Non-pigmented ciliary epithelial cell (primary cell): ENCODE results near the gene NOXRED1.

Experiments
- DNase-seq: peaks from one replicate; pipeline ENCODE4 v3.0.0-alpha.2; 2010; ENCODE audit warnings: low read depth

Gene NOXRED1

GRCh38 chr14:77407158-77407557, 16.2 kb downstream of the NOXRED1 start:
- no peak for DNase-seq

DNA sequence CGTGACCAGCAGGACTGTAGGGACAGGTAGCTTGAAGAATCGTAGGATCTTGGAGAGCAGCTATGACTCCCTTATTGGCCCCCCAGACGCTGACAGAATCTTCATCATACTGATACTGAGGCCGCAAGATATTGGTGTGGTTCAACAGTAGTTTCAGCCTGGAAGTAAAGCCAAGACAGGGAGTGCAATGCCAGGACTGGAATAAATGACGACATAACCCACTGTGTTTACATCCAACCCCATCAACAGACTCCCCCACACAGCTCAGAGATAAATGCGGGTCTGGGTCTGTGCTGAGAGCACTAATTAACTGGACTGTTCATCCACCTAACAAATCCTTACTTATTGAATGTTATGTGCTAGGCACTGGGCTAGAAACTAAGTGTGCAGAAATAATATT, 16.6 kb downstream of the NOXRED1 start:
- no peak for DNase-seq

DNA sequence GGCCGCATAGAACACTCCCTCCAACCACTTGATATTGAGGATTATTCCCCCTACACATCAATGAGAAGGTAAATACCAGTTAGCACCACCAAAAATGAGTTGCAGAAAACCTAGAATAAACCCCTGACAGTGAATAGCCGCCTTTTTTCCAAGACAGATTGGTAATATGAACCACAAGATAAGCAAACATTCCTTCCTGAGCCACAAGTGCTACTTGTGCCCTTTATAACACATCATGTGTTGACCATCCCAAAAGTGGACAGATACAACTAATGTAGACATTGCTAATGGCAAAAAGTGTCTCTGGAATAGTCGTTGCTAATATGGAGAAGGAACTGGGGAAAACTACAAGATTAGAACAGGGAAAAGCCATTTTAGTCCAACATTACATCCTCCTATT, 17.2 kb downstream of the NOXRED1 start:
- DNase-seq: no peak

DNA sequence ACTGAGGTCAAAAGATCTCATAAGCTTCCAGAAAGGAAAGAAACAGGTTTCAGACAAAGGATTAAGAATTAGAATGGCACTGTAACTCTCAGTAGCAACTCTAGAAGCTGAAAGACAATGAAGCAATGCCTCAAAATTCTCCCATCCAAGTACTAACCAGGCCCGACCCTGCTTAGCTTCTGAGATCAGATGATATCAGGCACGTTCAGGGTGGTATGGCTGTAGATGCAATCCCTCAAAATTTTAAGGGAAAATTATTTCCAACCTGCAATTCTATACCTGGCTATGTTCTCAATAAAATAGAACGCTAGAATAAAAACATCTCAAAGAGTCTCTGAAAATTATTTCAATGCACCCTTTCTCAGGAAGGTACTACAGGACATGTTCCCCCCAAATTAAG, 19.6 kb downstream of the NOXRED1 start:
- DNase-seq: no peak

- no peak for DNase-seq
Observed at GRCh38 chr14:77400216-77400615, 23.1 kb downstream of the NOXRED1 start.

DNA sequence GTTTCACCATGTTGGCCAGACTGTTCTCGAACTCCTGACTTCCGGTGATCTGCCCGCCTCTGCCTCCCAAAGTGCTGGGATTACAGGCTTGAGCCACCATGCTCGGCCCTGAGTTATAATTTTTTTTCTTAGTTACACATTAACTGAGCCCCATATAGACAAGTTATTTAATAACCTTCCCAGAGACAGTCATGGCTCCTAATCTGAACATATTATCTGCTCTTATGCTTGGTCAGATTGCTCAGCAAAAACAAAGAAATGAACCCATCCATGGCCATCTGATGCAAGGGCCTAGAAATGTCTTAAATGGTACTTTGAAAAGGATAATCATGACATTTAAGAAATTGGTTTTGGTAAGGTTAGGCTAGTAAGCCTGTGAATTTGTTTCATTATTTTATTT, 33.1 kb downstream of the NOXRED1 start:
- DNase-seq: no peak

DNA sequence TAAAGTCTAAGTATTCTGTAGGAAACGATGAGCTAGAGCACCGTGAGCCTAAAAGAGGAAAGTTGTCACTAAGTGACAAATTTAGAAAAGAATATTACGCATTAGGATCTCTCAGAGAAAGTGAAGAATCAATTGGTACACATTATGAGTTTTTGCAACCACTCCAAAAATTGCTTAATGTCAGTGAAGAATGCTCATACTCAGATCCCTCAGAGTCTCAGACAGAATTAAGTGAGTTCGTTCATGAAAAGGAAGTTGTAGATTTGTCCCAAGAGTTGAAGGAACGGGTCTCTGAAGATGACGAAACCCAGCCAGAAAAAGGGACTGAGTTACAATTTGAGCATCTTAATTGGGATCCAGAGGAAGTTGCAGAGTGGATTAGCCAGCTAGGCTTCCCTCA, 44.6 kb downstream of the NOXRED1 start:
- no peak for DNase-seq

DNA sequence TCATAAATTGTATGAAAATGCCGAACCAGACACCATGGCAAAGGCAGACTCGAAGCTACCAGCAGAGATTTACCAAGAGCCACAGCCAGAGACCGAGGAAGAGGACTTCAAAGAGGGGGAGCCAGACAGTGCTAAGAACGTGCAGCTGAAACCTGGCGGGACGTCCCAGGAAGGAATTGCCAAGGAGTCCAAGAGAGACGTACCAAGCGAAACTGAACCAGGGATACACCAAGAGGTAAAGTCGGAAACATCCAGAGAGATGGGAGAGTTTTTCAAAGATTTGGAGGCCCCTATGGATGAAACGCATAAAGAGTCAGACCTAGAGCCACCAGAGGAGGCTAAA, 45.9 kb downstream of the NOXRED1 start:
- DNase-seq: no peak

DNA sequence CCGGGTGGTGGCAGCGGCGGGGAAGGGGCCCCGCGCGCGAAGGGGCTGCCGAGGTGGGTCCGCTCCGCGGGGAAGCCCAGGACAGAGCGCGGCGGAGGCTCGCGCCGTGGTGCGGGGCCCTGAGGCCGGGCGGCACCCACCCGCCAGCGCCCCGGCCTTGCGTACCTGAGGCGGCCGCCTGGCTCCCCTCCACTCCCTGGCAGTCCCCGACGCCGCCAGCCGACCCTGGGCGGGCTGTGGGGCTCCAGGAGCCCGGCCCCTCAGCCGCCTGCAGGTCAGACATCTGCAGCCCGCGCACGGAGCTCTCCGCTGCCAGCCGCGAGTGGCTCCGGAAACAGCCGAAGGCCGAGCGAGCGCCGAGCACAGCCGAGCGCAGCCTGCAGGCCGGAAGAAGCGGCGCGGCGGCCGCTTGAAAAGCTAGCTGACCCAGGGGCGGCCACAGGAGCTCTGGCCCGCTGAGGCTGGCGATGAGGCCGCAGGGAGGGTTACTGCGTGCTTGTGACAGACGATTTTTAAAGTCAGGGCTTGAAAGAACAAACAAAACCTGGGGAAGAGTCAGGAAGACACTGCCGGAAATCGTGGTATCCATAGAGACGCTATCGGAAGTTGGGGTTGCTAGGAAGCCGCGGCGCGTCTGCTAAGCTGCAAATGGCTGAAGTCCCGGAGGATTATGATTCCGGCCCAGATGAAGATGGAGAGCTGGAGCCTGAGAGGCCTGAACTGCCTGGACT, 46.4 kb downstream of the NOXRED1 start, which contains the start of the genes SAMD15 and TMED8:
Gene SAMD15 (plus strand): TSS at position 609 of the 731 bp plus-strand sequence. CDS start 40 bp downstream, at position 649.
Gene TMED8 (minus strand): TSS at position 324 of the 731 bp plus-strand sequence. CDS start 41 bp downstream, at position 283.
- DNase-seq: peak; percentile 46

GRCh38 chr14:77375973-77376770, 47.2 kb downstream of the NOXRED1 start:
- no peak for DNase-seq

DNA sequence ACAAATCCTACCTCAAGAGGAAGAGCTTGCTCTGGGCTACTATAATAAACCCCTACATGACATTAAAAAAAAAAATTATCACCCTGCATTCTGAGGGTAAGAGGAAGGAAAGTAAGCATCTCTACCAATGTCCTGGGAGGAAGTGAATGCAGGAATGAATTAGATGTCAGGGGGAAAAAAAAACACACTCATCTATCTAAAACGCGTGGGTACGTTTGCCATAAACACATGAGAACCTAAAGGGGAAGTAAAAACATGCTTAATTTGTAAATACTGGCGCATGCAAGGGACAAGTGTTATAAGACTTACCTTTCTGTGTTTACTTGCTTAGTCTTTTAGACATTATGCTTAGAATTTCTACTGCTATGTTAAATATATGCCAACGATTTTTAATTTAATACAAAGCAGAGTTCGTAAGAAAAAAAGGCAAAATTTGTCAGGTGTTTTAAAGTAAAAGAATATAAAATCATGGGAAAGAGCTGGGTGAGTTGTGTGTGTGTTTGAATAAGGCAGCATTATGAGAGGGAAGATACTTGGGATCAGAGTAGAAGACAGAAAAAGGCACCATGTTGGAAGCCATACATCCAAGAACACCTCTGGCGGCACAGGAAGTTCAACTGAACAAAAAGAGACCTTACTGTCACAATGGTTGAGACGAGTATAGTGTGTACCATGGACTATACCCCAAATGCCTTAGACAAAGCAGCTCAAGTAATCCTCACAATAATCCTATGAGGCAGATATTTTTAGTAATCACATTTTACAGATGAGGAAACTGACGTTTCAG, 48.0 kb downstream of the NOXRED1 start:
- no peak for DNase-seq

- DNase-seq: peak; percentile 27
Observed at GRCh38 chr14:77372304-77372841, 51.0 kb downstream of the NOXRED1 start.

DNA sequence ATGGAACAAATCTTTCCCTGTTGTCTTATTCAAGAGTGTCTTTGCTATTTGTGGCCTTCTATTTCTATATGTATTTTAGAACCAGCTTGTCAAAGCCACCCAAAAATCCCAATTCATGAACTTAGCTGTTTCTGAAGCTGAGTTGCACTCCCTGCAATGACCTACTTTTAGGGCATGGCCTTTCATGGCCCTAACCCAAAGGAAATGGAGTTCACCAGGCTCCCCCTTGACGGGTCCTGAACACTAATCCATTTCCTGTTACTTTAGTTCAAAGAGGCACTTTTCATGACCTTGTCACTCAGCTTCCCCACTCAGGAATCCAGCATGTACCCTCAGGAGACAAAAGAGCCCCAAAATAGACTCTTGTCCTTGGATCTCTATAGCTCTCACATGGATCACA, 54.0 kb downstream of the NOXRED1 start:
- DNase-seq: no peak

- DNase-seq: no peak
Observed at GRCh38 chr14:77364146-77364545, 59.2 kb downstream of the NOXRED1 start.

DNA sequence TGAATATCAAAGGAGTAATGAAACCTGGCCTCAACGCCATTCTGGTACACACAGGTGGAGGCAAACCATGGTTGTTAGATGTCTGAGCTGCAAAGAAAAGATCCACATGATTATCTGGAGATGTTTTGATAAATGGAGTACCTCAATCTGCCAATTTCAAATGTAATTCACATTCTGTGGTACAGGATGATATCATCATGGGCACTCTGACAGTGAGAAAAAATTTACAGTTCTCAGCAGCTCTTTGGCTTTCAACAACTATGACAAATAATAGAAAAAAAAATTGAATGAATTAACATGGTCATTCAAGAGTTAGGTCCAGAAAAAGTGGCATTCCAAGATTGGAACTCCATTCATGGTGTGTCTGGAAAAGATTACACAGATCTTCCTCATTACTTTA, 63.7 kb downstream of the NOXRED1 start:
- no peak for DNase-seq

GRCh38 chr14:77356899-77357298, 66.4 kb downstream of the NOXRED1 start:
- DNase-seq: no peak

DNA sequence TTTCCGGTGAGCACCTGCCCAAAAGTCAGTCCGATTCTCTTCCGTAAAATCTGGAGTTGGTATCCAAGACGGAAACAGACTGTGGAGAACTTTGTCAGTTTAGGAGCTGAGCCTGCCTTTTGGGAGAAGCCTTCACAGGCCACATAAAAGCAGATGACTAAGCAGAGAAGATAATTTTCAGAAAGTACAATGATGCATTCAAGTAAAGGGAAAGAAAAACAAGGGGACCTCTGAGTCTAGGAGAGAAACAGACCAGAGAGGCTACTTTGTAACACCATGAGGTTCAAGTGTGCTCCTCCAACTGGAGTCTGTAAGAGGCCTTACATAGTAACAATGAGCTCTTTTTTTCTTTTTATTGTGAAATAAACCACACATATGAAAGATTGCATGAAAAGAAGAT, 67.5 kb downstream of the NOXRED1 start:
- DNase-seq: no peak

GRCh38 chr14:77353469-77354141, 69.7 kb downstream of the NOXRED1 start:
- DNase-seq: no peak

DNA sequence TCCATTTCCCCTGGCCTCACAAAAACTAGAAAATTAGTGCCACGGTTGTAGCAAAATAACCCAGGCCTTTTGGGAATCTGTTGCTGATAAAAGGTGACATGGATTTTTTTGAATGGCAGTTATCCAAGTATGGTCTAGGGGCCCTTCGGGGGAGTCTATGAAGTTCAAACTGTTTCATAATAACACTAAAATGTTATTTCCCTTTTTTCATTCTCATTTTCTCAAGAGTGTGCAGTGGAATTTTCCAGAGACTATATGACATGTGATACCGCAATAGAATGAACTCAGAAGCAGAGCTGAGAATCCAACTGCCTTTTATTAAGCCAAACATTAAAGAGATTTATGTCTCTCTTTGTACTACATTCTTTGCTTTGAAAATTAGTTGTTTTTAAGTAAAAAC, 75.6 kb downstream of the NOXRED1 start:
- DNase-seq: no peak

GRCh38 chr14:77346495-77346894, 76.8 kb downstream of the NOXRED1 start:
- no peak for DNase-seq

- no peak for DNase-seq
Observed at GRCh38 chr14:77344377-77344996, 78.8 kb downstream of the NOXRED1 start.
